Retinal pigment epithelial cell (primary cell): ENCODE measurements around the gene BTBD10.

Experiments used
- DNase-seq: peaks from one replicate; pipeline ENCODE4 v3.0.0-alpha.2; 2010; ENCODE audit warnings: low read depth
- H3K4me3 ChIP-seq: 2 replicates; pipeline ENCODE4 v1.5.1; 2011; ENCODE audit warnings: mild to moderate bottlenecking, low read length, control low read depth, moderate library complexity
- TF ChIP-seq, protein P1 (sequence below): conservative IDR thresholded peaks from 2 replicates; pipeline ENCODE4 v1.5.1; 2011; ENCODE audit warnings: low read depth, low read length, control low read depth, inconsistent platforms

The BTBD10 gene

DNA sequence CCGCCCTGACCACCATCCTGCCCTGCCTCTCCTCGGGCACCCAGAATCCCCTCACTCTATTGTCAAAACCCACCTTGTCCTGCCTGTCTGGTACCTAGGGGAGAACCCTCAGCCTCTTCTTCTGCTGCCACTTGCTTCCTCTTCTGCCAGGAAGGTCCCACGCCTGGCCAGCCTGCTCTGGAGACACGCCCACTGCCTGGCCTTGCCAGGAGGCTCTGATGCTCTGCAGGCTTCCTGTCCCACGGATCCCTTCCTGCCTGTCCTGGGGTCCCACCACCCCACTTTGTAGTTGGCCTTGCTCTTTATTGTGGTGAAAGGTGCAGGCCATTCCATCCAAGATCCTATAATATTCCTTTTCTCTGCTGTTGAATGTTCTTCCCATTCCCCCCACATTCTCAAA is 122.0 kb downstream of the BTBD10 start:
- no peak for DNase-seq
- TF ChIP-seq, protein P1, sequence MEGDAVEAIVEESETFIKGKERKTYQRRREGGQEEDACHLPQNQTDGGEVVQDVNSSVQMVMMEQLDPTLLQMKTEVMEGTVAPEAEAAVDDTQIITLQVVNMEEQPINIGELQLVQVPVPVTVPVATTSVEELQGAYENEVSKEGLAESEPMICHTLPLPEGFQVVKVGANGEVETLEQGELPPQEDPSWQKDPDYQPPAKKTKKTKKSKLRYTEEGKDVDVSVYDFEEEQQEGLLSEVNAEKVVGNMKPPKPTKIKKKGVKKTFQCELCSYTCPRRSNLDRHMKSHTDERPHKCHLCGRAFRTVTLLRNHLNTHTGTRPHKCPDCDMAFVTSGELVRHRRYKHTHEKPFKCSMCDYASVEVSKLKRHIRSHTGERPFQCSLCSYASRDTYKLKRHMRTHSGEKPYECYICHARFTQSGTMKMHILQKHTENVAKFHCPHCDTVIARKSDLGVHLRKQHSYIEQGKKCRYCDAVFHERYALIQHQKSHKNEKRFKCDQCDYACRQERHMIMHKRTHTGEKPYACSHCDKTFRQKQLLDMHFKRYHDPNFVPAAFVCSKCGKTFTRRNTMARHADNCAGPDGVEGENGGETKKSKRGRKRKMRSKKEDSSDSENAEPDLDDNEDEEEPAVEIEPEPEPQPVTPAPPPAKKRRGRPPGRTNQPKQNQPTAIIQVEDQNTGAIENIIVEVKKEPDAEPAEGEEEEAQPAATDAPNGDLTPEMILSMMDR, result no peak
- H3K4me3 ChIP-seq, result no peak overlapping the region

DNA sequence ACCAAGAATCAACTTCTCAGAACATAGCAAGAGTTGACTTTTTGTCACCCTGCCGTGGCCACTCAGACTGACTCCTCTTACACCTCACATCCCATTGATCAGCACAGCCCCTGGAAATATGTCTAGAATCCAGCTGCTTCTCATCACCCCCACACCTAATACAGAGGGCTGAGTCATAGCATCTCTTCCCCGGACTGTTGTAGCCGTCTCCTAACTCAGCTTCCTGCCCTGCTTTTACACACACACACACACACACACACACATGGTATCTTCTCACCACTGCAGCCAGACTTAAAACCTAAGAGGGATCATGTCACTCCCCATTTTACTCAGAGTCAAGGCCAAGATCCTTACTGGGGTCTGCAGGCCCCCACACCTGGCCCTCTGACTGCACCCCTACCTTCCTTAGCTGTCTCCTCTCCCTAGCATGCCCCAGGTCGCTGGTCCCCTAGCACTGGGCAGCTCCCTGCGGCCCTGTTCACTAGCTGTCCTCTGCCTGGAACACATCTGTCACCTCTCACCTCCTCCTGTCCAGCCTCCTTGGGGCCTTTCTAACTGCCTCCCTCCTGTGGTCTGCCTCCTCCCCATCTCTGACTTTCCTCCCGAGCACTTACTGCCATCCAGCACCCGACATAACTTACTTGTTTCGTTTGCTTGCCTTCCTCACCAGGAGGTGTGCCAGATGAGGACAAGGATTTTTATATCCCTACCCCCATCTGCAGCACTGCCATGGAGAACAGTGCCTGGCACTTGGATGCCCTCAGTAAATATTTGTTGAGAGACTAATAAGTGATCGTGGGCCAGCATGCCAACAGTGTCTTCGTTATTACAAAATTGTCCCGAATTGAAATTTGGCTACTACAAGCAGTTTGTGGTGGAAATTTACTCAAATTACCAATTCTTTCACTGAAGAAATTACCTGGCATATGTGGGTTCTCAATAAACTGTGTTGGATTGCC is 123.5 kb downstream of the BTBD10 start:
- peak; percentile 66 for DNase-seq
- TF ChIP-seq, protein P1, result no peak
- no peak overlapping the region for H3K4me3 ChIP-seq

DNA sequence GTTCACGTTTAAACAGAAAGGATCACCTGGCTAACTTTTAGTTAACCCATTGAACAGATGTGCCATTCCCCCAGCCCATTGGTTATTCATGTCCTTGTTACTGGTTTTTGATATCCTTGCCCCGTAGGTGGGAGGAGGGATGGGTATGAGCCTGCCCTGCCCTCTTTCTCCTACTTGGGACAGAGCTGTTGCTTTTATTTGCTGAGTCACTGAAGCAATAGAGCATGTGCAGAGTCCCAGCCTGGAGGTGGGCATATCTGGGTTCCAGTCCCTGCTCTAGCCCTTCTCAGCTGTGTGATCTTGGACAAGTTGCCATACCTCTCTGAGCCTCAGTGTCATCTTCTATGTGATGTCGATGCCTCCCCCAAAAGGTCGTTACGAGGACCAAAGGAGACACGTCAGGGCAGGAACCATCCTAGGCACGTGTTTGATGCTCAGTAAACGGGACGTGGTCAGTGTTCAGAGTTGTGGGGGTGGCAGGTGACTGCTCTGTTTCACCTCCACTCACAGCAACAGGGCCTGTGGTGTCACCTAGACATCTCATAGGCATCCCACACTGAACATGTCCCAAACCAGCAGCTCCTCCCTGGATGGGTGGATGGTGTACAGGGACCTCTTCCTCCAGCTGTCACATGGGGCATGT is 124.5 kb downstream of the BTBD10 start:
- H3K4me3 ChIP-seq, result no peak overlapping the region
- TF ChIP-seq, protein P1, result no peak
- DNase-seq, result no peak

DNA sequence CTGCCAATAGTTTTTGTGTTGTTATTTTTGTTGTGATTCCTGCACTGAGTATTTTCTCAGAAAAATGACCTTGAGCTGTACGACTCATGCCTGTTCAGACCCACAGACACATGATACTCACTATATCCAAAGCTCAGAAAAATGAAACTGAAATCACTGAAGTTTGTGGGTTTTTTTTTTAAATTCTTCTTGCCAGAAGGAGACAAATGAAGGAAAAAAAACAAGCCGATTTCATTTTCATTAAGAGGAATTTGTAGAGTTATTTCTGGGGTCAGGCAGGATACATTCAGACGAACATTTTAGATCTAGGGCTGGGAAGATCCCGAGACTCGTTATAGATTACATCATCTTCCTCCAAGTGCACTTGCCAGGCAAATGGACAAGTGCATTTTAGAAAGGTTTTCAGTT is 125.0 kb downstream of the BTBD10 start:
- no peak for DNase-seq
- TF ChIP-seq, protein P1, result no peak
- peak overlapping the region; percentile 0 for H3K4me3 ChIP-seq
